NB4 (cell line): ENCODE results near the gene DPYD.

ENCODE experiments used
- DNase-seq: peaks from one replicate; pipeline ENCODE4 v3.0.0; 2010; ENCODE audit warnings: low read depth
- H3K4me3 ChIP-seq: one replicate; pipeline ENCODE4 v1.5.1; 2011; ENCODE audit warnings: mild to moderate bottlenecking, low read depth, low read length, moderate library complexity
- MYC ChIP-seq: IDR thresholded peaks from 2 replicates; pipeline ENCODE4 v1.6.1; 2011; ENCODE audit warnings: low read depth, low read length
- POLR2A ChIP-seq: IDR thresholded peaks from 2 replicates; pipeline ENCODE4 v1.6.1; 2011; ENCODE audit warnings: mild to moderate bottlenecking; ENCODE audit not compliant: insufficient read length; ENCODE audit errors: extremely low read depth
- TF ChIP-seq, protein P1 (sequence below): IDR thresholded peaks from one replicate; pipeline ENCODE4 v1.5.1; 2012; ENCODE audit warnings: low read depth, low read length
- TF ChIP-seq, protein P2 (sequence below): IDR thresholded peaks from 2 replicates; pipeline ENCODE4 v1.6.1; 2011; ENCODE audit warnings: low read depth, low read length

The DPYD gene

DNA sequence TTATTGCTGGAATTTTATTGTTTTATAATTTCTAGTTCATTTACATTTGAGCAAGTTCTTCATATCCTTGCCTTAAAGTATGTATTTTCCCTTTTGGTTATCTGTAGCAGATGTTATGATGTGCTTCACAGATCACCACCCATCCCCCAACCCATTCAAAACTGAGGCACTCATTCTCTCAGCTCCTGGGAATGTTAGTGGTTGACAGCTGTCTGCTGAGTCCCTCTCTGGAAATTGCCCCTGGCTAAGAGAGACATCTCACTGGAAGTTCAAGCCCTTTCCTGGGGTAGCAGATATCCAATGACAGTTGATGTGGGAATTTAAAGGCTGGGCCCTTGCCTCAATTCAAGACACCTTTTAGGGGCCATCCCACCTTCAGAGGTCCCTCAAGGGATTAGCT lies 4.3 kb upstream of the DPYD start:
- no peak overlapping the region for H3K4me3 ChIP-seq
- TF ChIP-seq, protein P1, sequence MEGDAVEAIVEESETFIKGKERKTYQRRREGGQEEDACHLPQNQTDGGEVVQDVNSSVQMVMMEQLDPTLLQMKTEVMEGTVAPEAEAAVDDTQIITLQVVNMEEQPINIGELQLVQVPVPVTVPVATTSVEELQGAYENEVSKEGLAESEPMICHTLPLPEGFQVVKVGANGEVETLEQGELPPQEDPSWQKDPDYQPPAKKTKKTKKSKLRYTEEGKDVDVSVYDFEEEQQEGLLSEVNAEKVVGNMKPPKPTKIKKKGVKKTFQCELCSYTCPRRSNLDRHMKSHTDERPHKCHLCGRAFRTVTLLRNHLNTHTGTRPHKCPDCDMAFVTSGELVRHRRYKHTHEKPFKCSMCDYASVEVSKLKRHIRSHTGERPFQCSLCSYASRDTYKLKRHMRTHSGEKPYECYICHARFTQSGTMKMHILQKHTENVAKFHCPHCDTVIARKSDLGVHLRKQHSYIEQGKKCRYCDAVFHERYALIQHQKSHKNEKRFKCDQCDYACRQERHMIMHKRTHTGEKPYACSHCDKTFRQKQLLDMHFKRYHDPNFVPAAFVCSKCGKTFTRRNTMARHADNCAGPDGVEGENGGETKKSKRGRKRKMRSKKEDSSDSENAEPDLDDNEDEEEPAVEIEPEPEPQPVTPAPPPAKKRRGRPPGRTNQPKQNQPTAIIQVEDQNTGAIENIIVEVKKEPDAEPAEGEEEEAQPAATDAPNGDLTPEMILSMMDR, result no peak
- TF ChIP-seq MYC (no peak), POLR2A (no peak)
- TF ChIP-seq, protein P2, sequence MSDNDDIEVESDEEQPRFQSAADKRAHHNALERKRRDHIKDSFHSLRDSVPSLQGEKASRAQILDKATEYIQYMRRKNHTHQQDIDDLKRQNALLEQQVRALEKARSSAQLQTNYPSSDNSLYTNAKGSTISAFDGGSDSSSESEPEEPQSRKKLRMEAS, result no peak
- DNase-seq, result no peak

DNA sequence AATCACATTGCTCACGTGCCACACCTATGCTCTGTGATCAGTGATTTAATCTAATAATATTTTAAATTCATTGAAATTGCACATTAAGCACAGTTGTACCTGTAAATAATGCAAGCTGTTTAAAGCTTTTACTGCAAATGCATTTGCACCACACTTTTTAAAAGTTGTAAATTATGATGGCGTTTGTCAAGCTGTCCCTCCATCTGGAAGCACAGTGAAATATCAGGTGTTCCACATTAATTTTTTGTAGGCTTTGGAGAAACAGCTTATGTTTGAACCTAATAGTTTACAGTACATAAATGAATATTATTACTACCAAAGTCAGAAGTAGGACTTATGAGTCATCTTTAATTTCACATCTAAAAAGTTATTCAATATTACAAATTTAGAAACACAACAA lies 3.0 kb upstream of the DPYD start:
- no peak overlapping the region for H3K4me3 ChIP-seq
- no peak for TF ChIP-seq POLR2A
- TF ChIP-seq MYC, result no peak
- TF ChIP-seq, protein P2, result no peak
- TF ChIP-seq, protein P1, result no peak
- no peak for DNase-seq

DNA sequence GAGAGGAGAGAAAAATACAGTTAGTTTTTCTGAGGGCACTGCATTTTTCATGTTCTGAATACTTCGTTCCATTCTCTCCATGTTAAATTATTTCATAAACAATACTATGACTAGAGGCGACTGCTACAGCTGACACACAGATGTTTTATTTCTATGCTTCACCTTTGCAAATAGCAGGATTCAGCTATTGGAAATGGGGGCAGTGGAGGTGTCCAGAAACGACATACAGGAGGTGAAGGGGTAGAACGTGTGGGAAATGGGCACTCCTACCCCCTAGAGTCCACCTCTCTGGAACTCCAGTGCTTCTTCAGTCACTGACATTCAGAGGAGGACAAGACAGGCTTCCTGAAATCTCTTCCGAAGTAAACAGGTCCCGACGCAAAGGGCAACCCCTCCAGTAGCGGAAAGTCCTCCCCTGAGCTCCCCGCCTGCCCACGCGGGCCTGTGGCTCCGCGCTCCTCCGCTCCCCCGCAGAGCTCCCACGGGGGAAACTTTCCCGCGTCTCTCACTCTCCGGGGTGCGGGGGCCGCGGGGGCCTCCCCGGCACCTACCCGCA lies 480 bp downstream of the DPYD start:
- H3K4me3 ChIP-seq, result peak overlapping the region; percentile 93
- no peak for TF ChIP-seq POLR2A
- TF ChIP-seq, protein P2, result no peak
- TF ChIP-seq, protein P1, result no peak
- no peak for TF ChIP-seq MYC
- DNase-seq, result no peak

DNA sequence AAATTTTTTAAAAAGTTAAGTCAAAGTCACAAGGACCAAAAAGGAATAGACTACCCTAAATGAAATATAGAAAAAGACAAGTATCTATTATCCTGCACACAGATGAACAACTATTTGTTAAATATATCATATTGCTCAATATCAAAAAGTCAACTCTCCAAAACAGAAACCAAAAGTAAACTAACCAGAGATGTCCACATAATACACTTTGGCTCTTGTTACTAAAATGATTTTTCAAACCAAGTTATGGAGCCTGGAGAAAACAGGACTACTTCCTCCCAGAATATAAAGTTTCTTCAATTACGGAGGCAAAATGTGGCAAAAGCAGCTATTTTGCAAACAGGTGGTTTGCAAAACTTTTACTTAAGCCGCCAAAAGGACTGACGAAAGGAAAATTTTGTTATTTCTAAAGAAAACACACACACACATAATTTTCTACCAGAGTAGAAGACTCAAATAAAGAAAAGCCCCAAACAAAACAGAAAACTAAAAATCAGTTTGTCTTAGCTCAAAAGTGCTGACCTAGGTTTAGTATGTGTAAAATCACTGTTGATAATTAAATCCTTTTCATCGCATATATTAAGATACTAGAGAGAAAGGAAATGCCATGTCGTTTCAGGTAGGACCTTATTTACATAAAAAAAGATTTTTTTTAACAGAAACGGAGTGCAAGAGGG lies 1.1 kb downstream of the DPYD start:
- DNase-seq, result peak; percentile 39

DNA sequence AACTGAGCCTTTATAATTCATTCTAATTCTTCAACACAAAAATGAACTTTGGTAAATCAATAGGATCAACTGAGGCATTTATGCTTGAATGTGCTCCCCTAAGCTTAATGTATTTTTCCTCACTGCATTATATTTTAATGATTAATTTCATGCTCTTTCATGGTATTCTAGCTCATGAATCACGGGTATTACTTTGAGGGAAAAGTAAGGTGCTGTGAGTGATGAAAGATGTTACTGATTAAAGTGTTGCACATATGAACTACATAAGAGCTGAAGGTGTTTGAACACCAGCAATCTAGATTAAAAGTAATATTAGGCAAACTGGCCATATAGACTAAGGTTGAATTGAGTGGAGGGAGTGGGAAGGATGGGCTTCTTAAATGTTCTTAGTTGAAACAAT lies 1.9 kb downstream of the DPYD start:
- H3K4me3 ChIP-seq, result peak overlapping the region; percentile 93
- no peak for DNase-seq
- TF ChIP-seq, protein P1, result no peak
- TF ChIP-seq POLR2A, result no peak
- TF ChIP-seq, protein P2, result no peak
- no peak for TF ChIP-seq MYC

More for the DNA sequence above, 1.1 kb downstream of the DPYD start:
- peak overlapping the region; percentile 93 for H3K4me3 ChIP-seq
- TF ChIP-seq MYC, result no peak
- TF ChIP-seq, protein P2, result no peak

DNA sequence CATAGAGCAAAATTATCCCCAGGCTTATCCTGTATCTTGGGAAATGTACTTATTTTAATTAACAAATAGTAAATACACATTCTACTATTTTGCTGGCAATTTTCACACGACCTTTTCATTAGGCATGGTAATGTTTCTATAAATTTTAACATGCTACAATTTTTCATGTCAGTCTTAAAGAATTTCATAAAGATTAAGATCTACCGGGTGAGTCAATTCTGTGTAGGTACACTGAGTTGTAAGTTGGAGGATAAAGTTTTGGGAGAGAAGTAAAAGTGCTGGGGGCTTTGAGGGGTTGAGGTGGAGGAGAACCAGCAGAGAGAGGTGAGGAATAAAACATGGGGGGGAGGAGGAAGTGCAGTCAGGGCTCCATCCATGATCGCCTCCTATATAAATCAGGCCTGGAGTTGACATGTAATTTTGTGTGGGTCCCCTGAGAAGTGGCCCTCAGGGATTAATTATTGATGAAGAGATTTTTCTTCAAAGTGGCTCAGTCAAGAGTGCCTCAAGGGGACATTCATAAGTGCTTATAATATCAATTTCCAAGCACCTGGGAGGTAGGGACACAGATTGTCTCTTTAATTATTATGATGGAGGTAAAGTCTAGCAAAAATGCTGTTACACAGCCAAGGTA lies 7.2 kb downstream of the DPYD start:
- no peak overlapping the region for H3K4me3 ChIP-seq
- no peak for DNase-seq
- TF ChIP-seq, protein P2, result no peak
- no peak for TF ChIP-seq POLR2A
- TF ChIP-seq, protein P1, result no peak
- no peak for TF ChIP-seq MYC
